Measurements from ENCODE around the gene SPDYC.
"Not testable (repeated sequence)": the region's sequence is repeated elsewhere in the genome, so short reads cannot be mapped to it uniquely, and the experiment has no call there.

Gene SPDYC

DNA sequence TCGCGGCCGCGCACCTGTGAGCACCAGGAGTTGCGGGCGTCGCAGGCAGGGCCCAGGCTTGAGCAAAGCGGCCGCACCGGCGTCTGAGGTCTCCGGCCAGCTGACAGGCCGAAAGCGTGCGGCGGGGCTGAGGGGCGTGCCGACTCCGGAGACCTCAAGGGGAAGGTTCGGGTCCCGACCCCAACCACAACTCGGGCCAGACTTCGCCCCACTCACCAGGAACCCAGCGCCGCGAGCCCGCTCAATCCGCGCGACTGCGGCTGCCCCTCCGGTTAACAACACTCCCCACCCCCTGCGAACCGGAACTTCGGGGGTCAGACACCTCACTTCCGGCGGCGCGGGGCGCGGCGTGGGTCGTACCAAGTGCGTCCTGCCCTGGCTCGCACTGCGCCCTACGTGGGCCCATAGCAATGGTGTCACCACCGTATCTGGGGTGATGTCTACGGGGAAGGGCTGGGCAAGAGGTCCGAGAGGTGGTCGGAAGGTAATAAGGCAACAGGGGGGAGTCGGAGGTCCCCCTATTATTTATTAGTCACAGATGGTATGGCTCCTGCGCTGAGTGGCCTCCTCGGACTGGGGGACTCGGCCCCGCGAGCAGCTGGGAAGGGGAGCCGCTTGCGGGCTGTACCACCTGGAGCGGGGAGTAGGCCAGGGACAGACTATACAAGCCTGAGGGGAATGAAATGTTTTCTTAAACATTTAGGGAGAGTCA is 35.6 kb upstream of the SPDYC start, which contains the start of gene SYVN1:
Gene SYVN1, minus strand, starts transcription at position 280 of the 712 bp plus-strand sequence. CDS start 918 bp downstream, outside the sequence.
- DNase-seq (ENCODE audit: low spot score), result peak; percentile 93

DNA sequence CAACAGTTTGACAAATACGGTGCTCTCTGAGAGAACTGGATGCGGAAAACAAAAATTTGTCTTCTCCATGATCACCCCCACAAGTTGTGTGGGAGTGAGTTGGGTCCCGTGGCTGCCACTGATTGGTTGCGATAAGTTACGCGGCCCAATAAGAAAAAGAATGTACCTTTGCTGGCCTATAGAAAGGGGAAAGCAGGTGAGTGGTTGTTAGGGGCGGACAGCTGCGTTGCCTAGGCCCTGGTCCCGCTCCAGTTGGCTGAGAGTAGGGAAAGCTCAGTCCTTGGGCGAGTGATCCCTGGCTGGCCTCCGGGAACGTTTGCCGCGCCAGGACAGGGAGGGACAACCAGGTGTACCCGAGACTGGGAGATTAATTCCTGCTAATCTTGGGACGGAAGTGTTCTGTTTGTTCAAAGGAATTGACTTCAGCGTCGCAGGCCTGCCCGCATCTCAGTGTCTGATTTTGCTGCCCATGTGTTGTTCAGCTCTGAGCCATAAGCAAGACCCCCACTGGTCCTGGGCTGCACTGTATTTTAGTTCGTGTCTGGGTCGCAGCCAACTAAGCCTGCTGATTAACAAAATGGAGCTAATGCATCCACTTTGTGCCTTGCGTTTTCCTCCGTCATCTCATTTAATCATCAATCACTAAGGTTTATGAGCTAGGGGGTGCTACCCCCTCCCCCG is 34.9 kb upstream of the SPDYC start:
- DNase-seq (ENCODE audit: low spot score), result peak; percentile 93

DNA sequence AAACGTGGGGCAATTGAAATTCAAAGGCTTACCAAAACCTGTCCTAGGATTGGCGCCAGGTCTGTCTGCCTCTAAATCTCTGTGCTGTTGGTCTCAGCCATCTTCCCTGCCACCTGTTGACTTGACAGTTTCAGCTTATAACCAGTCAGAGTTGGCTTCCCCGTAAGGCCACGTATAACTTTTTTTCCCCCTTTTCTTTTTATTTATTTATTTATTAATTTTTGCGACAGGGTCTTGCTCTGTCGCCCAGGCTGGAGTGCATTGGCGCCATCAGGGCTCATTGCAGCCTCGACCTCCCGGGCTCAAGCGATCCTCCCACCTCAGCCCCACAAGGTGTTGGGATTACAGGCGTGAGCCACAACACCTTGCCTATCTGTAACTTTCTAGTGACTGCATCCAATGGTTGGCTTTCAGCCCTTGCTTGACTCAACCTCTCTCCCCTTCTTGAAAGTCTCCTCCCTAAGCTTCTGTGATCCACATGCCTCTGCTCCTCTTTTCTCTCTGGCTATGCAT is 34.3 kb upstream of the SPDYC start:
- no peak for DNase-seq (ENCODE audit: low spot score)

DNA sequence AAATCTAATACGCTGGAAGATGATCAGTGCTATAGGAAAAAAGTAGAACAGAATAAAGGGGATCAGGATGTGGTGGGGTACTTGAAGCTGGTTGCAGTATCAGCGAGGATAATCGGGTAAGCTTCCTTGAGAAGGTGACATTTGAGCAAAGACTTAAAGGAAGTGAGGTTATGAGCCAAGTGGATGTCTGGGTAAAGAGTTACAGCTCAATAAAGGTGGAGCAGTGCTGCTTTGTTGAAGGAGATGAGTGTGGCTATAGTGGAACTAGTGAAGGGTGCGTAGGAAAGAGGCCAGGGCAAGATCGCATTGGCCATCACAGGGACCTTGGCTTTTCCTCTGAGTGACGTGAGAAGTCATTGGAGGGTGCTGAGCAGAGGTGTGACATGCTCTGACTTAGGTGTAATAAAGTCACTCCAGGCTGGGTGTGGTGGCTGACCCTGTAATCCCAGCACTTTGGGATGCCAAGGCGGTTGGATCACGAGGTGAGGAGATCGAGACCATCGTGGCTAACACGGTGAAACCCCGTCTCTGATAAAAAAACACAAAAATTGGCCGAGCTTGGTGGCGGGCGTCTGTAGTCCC is 33.4 kb upstream of the SPDYC start:
- DNase-seq (ENCODE audit: low spot score), result no peak

DNA sequence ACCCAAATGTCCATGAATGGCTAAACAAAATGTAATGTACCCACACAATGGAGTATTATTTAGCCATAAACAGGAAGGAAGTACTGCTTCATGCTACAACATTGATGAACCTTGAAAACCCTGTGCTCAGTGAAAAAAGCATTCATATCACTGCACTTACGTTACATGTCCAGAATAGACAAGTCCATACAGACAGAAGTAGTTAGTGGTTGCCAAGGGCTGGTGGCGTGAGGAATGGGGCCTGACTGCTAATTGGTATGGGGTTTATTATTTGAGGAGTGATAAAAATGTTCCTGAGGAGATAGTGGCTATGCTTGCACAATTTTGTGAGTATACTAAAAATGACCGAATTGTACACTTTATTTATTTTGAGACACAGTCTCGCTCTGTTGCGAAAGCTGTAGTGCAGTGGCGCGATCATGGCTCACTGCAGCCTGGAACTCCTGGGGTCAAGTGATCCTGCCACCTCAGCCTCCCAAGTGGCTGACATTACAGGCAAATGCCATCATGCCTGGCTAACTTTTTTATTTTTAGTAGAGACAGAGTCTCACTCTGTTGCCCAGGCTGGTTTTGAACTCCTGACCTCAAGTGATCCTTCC is 28.0 kb upstream of the SPDYC start:
- DNase-seq (ENCODE audit: low spot score), result no peak

DNA sequence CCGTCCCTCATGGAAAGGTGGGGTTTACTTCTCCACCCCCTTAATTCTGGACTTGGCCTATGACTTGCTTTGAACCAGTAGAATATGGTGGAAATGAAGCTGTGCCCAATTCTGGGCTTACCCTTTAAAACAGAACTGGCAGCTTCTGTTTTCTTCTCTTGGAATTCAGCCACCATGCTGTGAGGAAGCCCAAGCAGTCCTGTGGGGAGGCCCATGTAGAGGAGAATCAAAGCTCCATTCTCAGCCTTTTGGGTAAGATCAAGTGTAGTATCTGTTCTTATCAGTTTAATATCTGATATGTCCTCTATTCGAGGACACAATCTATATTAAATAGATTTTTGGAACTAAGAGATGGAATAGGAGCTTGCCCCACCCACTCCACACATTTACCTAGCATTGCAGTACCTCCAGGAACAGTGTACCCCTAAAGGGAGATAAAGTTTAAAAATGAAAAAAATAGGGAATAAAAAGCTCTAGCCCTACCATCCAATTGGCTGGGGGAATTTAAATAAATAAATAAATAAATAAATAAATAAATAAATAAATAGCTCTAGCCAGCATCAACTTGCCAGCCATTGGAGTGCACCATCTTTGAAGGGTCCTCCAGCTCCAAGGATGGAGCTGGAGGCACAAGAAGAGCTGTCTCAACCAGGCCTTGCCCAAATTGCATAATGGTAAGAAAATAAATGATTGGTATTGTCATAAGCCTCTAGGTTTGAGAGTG is 22.5 kb upstream of the SPDYC start:
- no peak for DNase-seq (ENCODE audit: low spot score)

DNA sequence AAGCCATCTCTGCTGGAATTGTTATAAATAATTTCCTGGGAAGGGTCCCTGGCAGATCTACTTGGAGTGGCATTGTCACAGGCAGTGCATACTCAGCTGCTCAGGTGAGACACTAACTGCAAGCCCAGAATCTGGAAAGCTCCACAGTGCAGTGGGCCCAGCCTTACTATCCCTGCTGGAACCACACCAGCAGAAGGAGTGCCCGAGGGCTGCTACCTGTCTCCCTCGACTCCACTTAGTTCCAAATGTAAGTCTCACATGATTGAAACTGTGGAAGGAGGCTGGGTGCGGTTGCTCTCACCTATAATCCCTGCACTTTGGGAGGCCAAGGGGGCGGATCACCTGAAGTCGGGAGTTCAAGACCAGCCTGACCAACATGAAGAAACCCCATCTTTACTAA is 21.4 kb upstream of the SPDYC start:
- no peak for DNase-seq (ENCODE audit: low spot score)

DNA sequence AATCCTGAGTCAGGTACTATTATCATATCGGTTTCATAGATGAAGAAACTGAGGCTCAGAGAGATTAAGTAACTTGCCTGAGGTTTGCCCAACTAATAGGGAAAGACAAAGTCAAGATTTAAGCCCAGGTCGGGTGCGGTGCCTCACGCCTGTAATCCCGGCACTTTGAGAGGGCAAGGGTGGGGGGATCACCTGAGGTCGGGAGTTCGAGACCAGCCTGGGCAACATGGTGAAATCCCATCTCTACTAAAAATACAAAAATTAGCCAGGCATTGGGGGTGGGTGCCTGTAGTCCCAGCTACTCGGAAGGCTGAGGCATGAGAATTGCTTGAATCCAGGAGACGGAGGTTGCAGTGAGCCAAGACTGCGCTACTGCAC is 19.9 kb upstream of the SPDYC start:
- DNase-seq (ENCODE audit: low spot score), result not testable (repeated sequence)

DNA sequence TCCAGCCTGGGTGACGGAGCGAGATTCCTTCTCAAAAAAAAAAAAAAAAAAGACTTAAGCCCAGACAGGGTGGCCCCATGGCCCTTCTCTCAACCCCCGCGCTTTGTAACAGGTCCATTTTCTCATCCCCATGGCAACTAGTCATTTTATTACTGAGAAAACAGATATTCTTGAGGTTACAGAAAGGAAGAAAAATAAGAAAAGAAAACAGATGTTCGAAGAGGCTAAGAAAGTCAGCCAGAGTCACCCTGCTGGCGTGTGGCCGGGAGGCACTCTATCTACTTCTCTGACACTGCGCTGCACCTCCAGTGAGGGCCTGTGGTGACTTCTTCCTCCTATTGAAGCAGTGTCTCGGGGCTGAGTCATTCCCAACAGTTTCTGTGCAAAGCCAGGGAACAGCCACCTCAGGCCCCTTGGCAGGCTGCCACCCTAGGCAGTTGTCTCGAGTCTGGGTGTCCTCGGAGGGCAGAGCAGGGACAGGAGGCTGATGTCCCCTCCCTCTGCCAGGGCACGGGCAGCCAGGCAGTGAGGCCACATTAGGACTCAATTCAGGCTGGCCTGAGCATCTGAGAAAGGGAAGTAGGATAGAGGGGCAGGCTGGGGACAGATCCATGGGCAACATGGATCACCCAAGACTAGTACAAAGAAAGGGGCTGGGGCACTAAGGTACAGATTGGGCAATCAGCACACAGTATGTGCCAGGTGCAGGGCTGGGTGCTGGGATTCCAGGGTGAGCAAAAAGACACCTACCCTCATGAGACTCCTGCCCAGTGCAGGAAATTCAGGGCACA is 19.3 kb upstream of the SPDYC start:
- DNase-seq (ENCODE audit: low spot score), result no peak

DNA sequence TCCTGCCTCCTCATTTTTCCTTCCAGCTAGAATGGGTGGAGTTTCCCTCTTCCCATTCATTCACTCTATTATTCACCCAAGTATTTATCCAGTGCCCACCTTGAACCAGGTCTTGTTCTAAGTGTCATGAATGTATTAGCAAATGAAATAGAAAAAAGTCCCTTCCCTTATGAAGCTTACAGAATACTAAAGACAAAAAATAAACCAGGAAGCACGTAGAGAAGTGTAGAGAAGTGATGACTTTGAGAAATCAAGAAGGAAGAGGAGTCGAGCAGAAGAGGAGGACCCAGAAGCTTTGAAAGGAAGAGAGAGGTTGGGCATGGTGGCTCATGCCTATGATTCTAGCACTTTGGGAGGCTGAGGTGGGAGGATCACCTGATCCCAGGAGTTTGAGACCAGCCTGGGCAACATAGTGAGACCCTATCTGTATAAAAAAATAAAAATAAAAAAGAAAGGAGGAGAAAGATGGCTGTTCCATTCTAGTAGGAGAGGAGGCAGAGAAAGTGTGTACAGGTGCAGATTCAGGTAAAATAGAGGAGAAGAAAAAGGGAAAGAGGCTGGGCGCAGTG is 18.6 kb upstream of the SPDYC start:
- DNase-seq (ENCODE audit: low spot score), result no peak

DNA sequence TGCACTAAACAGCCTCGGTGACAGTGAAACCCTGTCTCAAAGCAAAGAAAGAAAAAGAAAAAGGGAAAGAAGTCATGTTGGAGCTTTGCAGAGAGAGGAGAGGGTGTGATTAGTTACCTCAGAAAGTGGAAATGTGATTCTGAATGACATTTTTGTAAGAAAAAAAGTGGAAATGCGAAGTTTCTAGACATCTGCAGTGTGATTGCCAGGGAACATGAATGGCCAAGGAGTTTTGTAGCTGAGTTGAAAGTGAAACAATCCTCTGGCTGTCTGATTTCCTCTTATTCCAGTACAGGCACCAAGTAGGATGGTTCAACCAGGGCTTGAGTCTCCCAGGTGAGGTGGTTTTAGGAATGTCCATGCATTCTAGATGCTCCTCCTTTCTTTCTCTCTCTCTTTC is 17.9 kb upstream of the SPDYC start:
- DNase-seq (ENCODE audit: low spot score), result no peak

DNA sequence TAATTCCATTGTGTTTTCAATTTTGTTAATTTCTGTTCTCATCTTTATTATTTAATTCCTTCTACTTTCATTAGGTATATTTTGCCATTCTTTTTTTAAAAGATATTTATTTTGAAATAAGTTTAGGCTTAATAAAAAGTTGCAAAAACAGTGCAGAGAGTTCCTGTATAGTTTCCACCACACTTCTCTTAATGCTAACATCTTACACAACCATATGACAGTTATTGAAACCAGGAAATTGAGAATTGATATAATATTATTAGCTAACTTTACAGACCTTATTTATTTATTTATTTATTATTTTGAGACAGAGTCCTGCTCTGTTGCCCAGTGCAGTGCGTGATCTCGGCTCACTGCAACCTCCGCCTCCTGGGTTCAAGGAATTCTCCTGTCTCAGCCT is 13.8 kb upstream of the SPDYC start:
- no peak for DNase-seq (ENCODE audit: low spot score)

DNA sequence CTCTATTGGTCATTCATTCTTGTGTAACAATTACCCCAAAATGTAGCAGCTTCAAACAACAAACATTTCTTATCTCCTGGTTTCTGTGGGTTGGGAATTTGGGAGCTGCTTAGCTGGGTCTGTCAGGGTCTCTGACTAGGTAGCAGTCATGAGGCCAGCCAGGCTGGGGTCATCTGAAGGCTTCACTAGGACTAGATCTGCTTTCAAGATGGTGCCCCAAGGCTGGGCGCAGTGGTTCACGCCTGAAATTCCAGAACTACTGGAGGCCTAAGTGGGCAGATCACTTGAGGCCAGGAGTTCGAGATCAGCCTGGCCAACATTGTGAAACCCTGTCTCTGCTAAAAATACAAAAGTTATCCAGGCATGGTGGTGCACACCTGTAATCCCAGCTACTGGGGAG is 13.1 kb upstream of the SPDYC start:
- no peak for DNase-seq (ENCODE audit: low spot score)

DNA sequence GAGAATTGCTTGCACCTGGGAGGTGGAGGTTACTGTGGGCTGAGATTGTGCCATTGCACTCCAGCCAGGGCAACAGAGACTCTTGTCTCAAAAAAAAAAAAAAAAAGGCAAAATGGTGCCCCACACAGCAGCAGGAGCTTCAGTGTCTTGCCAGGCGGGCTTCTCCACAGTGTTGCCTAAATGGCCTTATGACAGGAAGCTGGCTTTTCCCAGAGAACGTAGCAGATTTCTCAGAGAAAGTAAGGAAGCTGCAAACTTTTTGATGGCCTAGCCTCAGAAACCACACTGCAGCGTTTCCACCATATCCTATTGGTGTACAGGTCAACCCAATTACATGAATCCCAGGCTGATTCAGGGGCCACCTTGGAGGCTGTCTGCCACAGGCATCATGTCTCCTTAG is 12.7 kb upstream of the SPDYC start:
- no peak for DNase-seq (ENCODE audit: low spot score)

DNA sequence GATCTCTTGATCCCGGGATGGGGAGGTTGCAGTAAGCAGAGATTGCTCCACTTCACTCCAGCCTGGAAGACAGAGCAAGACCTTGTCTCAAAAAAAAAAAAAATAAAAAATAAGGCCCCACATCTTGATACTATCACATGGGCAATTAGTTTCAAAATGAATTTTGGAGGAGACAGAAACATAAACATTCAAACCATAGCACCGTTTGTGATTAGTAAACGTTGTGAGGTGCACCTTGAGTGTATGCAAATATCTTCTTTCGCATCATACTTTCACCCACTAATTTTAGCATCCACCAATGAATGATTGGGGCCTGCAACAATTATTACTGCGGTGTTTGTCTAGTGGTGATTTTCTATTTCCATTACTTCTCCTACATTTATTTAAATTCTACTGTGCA is 11.0 kb upstream of the SPDYC start:
- no peak for DNase-seq (ENCODE audit: low spot score)

DNA sequence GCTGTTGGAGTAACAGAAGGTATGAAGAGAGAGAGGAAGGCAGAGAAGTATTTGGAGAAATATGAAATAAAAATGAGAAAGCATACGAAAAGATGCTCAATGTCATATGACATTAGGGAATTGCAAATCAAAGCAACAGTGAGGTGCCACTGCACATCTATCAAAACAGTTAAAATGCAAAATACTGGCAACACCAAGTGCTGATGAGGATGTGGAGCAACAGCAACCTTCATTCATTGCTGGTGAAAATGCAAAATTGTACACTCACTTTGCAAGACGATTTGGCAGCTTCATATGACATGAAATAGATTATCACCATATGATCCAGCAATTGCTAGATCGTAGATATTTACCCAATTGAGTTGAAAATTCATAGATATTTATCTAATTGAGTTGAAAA is 9.4 kb upstream of the SPDYC start:
- no peak for DNase-seq (ENCODE audit: low spot score)

DNA sequence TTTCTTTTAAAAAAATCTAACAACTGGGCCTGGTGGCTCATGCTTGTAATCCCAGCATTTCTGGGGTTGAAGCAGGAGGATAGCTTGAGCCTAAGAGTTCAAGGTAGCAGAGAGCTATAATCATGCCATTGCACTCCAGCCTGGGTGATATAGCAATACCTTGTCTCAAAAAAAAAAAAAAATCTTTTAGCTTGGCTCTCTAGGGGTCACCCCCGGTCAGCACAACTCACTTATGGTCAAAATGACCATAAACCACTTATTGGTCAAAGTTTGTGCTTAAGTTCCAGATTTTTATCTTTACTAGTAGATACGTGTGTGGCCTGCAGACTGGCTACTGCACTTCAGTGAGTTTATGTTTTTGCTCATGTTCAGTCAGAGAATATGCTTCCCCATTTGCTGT is 6.3 kb upstream of the SPDYC start:
- DNase-seq (ENCODE audit: low spot score), result no peak

DNA sequence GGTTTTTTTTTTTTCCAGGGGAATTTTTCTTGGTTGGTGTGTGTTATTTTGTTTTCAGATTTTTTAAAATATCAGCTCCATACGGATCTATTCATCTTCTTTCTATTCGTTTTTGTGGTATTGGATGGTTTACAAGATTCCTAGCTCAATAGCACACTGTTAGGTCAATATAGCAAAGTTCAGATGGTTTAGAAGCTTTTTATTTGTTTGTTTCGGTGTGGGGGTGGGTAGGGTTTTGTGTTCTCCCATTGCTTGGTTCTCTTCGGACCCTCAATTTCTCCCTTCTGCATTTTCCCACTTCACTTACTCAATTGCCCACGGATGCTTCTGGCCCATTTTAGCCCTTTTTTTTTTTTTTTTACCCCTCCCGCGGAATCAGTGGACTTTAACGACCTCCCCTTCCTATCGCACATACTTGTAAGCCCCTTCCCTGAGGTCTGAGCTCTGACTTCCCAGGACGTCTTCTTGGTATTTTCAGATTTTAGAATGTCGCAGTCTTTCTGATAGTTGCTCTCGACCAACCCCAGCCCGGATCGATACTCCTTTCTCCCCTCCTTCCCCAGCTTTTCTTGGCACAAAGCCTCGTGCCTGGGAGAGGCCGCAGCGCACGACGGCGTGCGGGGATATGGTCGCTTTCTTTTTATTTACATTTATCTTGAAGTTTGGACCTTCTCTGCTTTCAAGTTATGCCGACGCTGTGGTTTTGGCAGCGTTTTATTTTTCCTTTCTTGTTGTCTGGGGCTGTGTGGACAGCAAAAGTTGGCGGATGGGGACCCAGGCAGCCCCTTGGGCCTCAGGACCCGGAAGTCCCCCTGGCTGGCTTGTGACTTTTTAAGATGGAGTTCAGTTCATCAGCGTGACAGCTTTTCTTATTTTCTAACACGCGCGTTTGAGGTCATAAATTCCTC is 4.4 kb upstream of the SPDYC start:
- DNase-seq (ENCODE audit: low spot score), result no peak

DNA sequence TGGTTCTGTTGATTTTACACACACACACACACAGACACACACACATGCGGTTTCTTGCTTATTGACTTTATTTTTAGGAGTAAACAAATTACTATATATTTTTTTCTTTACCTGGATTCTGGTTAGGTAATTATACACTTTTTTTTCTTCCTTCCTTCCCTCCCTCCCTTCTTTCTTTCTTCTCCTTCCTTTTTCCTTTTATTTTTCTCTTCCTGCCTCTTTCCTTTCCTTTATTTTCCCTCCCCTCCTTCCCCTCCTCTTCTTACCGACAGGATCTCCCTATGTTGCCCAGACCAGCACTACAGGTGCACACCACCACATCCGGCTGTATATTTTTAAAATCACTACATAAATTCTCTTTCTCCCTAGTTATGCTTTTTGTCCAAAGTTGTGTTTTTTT is 3.1 kb upstream of the SPDYC start:
- no peak for DNase-seq (ENCODE audit: low spot score)

DNA sequence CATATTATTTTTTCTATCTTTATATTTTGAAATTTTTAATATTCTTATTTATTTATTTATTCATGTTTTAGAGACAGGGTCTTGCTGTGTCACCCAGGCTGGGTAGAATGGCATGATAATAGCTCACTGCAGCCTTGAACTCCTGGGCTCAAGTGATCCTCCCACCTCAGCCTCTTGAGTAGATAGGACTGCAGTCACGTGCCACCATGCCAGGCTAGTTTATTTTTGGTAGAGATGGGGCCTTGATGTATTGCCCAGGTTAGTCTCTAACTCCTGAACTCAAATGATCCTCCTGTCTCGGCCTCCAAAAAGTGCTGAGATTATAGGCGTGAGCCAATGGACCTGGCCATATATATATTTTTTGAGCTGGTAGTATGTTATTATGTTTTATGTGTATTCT is 2.4 kb upstream of the SPDYC start:
- no peak for DNase-seq (ENCODE audit: low spot score)

Data from ecto neural progenitor cell (in vitro differentiated cells).